PC-9 (cell line): ENCODE data around the gene GBA3.

Experiments
- CTCF ChIP-seq: fragments of 200-600 bp; sonication (generic); conservative IDR thresholded peaks from 2 replicates; pipeline ENCODE4 v1.6.1; 2017; ENCODE audit warnings: mixed run types, antibody characterized with exemption, mild to moderate bottlenecking, moderate library complexity
- EZH2 ChIP-seq: fragments of 200-600 bp; sonication (generic); IDR thresholded peaks from 2 replicates; pipeline ENCODE4 v1.8.0; 2017; ENCODE audit warnings: antibody characterized with exemption, low read depth

- TF ChIP-seq EZH2 = no peak
- no peak for TF ChIP-seq CTCF
Measured at GRCh38 chr4:22802876-22803275, 110.1 kb downstream of the GBA3 start.
